AG04450 (cell line): ENCODE data around the gene NAA38. TPM values are rescaled to one million over a fixed set of nuclear protein-coding genes. Genes with fewer than 3 reads are reported as not detected.

Experiments used
- CTCF ChIA-PET: fragments of 300-600, 350-600 bp; formaldehyde crosslinking; extraction: SDS; loops from one replicate; lab custom pipeline; 2022; ENCODE audit warnings: antibody characterized with exemption, inconsistent platforms; lab: Charles Lee
- POLR2A ChIA-PET: fragments of 350-600 bp; formaldehyde crosslinking; extraction: SDS; loops from one replicate; lab custom pipeline; 2021; ENCODE audit warnings: antibody characterized with exemption, inconsistent platforms; lab: Yijun Ruan, JAX
- DNase-seq: peaks from one replicate; pipeline ENCODE4 v3.0.0-alpha.2; 2011; ENCODE audit warnings: low read depth, low spot score
- H3K27ac ChIP-seq: one replicate; pipeline ENCODE4 v1.5.1; 2012; ENCODE audit warnings: low read depth, low read length, control low read depth
- H3K27me3 ChIP-seq: one replicate; pipeline ENCODE4 v1.6.0; 2012; ENCODE audit warnings: low read length; ENCODE audit not compliant: control insufficient read depth, insufficient read depth
- H3K4me3 ChIP-seq: 2 replicates; pipeline ENCODE4 v1.5.1; 2011; ENCODE audit warnings: mild to moderate bottlenecking, low read depth, low read length, control low read depth
- H3K9me3 ChIP-seq: 2 replicates; pipeline ENCODE4 v1.5.1; 2012; ENCODE audit warnings: low read length; ENCODE audit not compliant: control insufficient read depth, insufficient read depth
- CTCF ChIP-seq: IDR thresholded peaks from 2 replicates; pipeline ENCODE4 v1.5.1; 2011; ENCODE audit warnings: low read depth, low read length, control low read depth, inconsistent platforms
- polyA plus RNA-seq: library from polyadenylated mRNA; depleted of rRNA; stranded (reverse); fragments of >200 nt; gene quantifications from 2 replicates; pipeline ENCODE4 v1.2.3, GENCODE V29; 2011

NAA38 gene
- polyA plus RNA-seq, 1 experiment: 49.3 TPM

- H3K4me3 ChIP-seq: no peak overlapping the region
- no peaks in the 10 kb centered on the region for H3K27me3 ChIP-seq
- POLR2A ChIA-PET: interaction anchor here (1.0 kb wide), 1 partner anchor 11 kb away, joined by 4 read pairs; no protein-coding TSS in a partner anchor
- CTCF ChIA-PET: interaction anchor here (1.5 kb wide), 1 partner anchor 147 kb away, joined by 4 read pairs; no protein-coding TSS in a partner anchor
- DNase-seq: no peak
- no peaks in the 10 kb centered on the region for H3K9me3 ChIP-seq
- H3K27ac ChIP-seq: no peak overlapping the region
- TF ChIP-seq CTCF: no peak
These were observed 37.5 kb upstream of the NAA38 start for GRCh38 chr17:7894866-7895265.

- POLR2A ChIA-PET: interaction anchor here (1.0 kb wide), 1 partner anchor 10 kb away, joined by 4 read pairs; no protein-coding TSS in a partner anchor
- H3K27ac ChIP-seq: no peak overlapping the region
- no peak overlapping the region for H3K4me3 ChIP-seq
- TF ChIP-seq CTCF: no peak
- H3K9me3 ChIP-seq: no peaks in the 10 kb centered on the region
- no peaks in the 10 kb centered on the region for H3K27me3 ChIP-seq
- no peak for DNase-seq
- CTCF ChIA-PET: no interaction called here
These were observed 36.9 kb upstream of the NAA38 start for GRCh38 chr17:7894226-7894625.

- H3K27ac ChIP-seq: no peak overlapping the region
- POLR2A ChIA-PET: no interaction called here
- DNase-seq: no peak
These were observed 36.0 kb upstream of the NAA38 start for GRCh38 chr17:7893187-7893880.

GRCh38 chr17:7889166-7889955 is 32.0 kb upstream of the NAA38 start:
- Histone ChIP-seq H3K27ac (peak overlapping the region; percentile 77), H3K4me3 (peak overlapping the region; percentile 66), H3K27me3 (no peaks in the 10 kb centered on the region), H3K9me3 (no peaks in the 10 kb centered on the region; the same call in 1 of the 2 replicates)
- POLR2A ChIA-PET: interaction anchor here (0.7 to 1.3 kb wide), 3 partner anchors 8 to 32 kb away, joined by 3 to 9 read pairs (median 4); partner anchors contain the start of gene NAA38
- CTCF ChIA-PET: interaction anchor here (0.9 kb wide), 1 partner anchor 9 kb away, joined by 3 read pairs; no protein-coding TSS in a partner anchor
- TF ChIP-seq CTCF: peak; percentile 48
- DNase-seq: peak; percentile 67

More at GRCh38 chr17:7893187-7893880, 36.0 kb upstream of the NAA38 start:
- TF ChIP-seq CTCF: no peak
- Histone ChIP-seq H3K9me3 (no peaks in the 10 kb centered on the region), H3K4me3 (no peak overlapping the region), H3K27me3 (no peaks in the 10 kb centered on the region)
- CTCF ChIA-PET: no interaction called here
